HCT116 (cell line): ENCODE measurements around the gene BBS7. TPM values are rescaled to one million over a fixed set of nuclear protein-coding genes. Genes with fewer than 3 reads are reported as not detected.

Source experiments
- ATAC-seq: fragments of 200-7000 bp; cut with Tn5 transposase; 2 replicates; pipeline ENCODE4 v1.9.1; 2020; ENCODE audit warnings: mild to moderate bottlenecking, moderate library complexity
- BruUV-seq: library from RNA; stranded (reverse); fragments of 400-500 nt; replicated peaks from 2 replicates; lab custom pipeline; 2021; lab: Mats Ljungman, UMichigan
- CTCF ChIA-PET: fragments of 300-600 bp; sonication (Branson Sonifier 250); formaldehyde crosslinking; loops from one replicate; lab custom pipeline; 2021; ENCODE audit warnings: antibody characterized with exemption; lab: Charles Lee
- POLR2A ChIA-PET: fragments of 300-600, 350-600 bp; sonication (Branson Sonifier 250); formaldehyde crosslinking; loops from one replicate; lab custom pipeline; 2021; ENCODE audit warnings: antibody characterized with exemption; lab: Charles Lee
- RAD21 ChIA-PET, 2 experiments: fragments of 300-600 bp; sonication (Branson Sonifier 250); formaldehyde crosslinking; loops; one replicate each; lab custom pipeline; 2023; ENCODE audit warnings: low total read pairs in 2 of 2; ENCODE audit not compliant: uncharacterized antibody in 2 of 2, unreplicated experiment in 2 of 2, low non-redundant PET in 1 of 2; lab: Charles Lee
- DNase-seq: peaks from one replicate; pipeline ENCODE4 v3.0.0-alpha.2; 2010; ENCODE audit warnings: low read depth, low spot score
- H2AFZ ChIP-seq: fragments of 200-600 bp; shearing (Covaris generic), sonication (generic); 2 replicates; pipeline ENCODE4 v1.6.1; 2017; ENCODE audit warnings: low read depth, mixed run types, mixed read lengths, antibody characterized with exemption, low read length; ENCODE audit not compliant: poor library complexity, severe bottlenecking
- H3K27ac ChIP-seq: 2 replicates; pipeline ENCODE4 v1.5.1; 2012; ENCODE audit warnings: low read depth, low read length
- H3K27me3 ChIP-seq: fragments of 200-600 bp; sonication (generic); 2 replicates; pipeline ENCODE4 v1.6.1; 2016; ENCODE audit warnings: mixed run types, low read length, mixed read lengths; ENCODE audit not compliant: insufficient read depth
- H3K36me3 ChIP-seq, 2 experiments: fragments of 200-500 bp in 1 of 2; fragments of 200-600 bp in 1 of 2; sonication (Bioruptor generic) in 1 of 2; sonication (generic) in 1 of 2; 2 replicates each; pipeline versions ENCODE4 v1.5.1 to v1.6.1; 2014 to 2016; ENCODE audit warnings: low read length in 2 of 2, inconsistent platforms in 1 of 2, mixed read lengths in 1 of 2, mixed run types in 1 of 2; ENCODE audit not compliant: insufficient read depth in 2 of 2, control insufficient read depth in 1 of 2
- H3K4me1 ChIP-seq, 2 experiments: fragments of 200-600 bp in 1 of 2; sonication (generic) in 1 of 2; 2 replicates each; pipeline versions ENCODE4 v1.5.1 to v1.6.1; 2012 to 2017; ENCODE audit warnings: low read length in 2 of 2, inconsistent platforms in 1 of 2, mild to moderate bottlenecking in 1 of 2, mixed read lengths in 1 of 2, mixed run types in 1 of 2, moderate library complexity in 1 of 2; ENCODE audit not compliant: insufficient read depth in 2 of 2, control insufficient read depth in 1 of 2
- H3K4me2 ChIP-seq: fragments of 200-600 bp; sonication (generic); 2 replicates; pipeline ENCODE4 v1.6.1; 2017; ENCODE audit warnings: mixed run types, low read length, mixed read lengths
- H3K4me3 ChIP-seq, 2 experiments: fragments of 200-600 bp in 1 of 2; sonication (generic) in 1 of 2; replicated peaks in 1 of 2; 2 replicates each; pipeline ENCODE4 v1.5.1; 2011 to 2016; ENCODE audit warnings: low read length in 2 of 2, control low read depth in 1 of 2, low read depth in 1 of 2, mild to moderate bottlenecking in 1 of 2, mixed read lengths in 1 of 2, mixed run types in 1 of 2
- H3K79me2 ChIP-seq: fragments of 200-600 bp; sonication (generic); 2 replicates; pipeline ENCODE4 v1.6.1; 2017; ENCODE audit warnings: mild to moderate bottlenecking, mixed run types, low read length, moderate library complexity, mixed read lengths; ENCODE audit not compliant: insufficient read depth
- H3K9ac ChIP-seq: fragments of 200-600 bp; sonication (generic); 2 replicates; pipeline ENCODE4 v1.6.1; 2016; ENCODE audit warnings: low read length, mixed read lengths
- H3K9me2 ChIP-seq: fragments of 200-600 bp; sonication (generic), shearing (Covaris generic); 2 replicates; pipeline ENCODE4 v1.6.1; 2017; ENCODE audit warnings: mixed run types, mild to moderate bottlenecking, moderate library complexity; ENCODE audit not compliant: insufficient read depth
- H3K9me3 ChIP-seq, 2 experiments: fragments of 200-500 bp in 1 of 2; fragments of 200-600 bp in 1 of 2; sonication (Bioruptor generic) in 1 of 2; sonication (generic) in 1 of 2; 2 replicates each; pipeline ENCODE4 v1.6.1; 2014 to 2017; ENCODE audit warnings: low read length in 2 of 2, mixed read lengths in 2 of 2, inconsistent platforms in 1 of 2, low read depth in 1 of 2, mild to moderate bottlenecking in 1 of 2, mixed run types in 1 of 2, moderate library complexity in 1 of 2; ENCODE audit not compliant: control insufficient read depth in 1 of 2, insufficient read depth in 1 of 2
- H4K20me1 ChIP-seq: fragments of 200-600 bp; sonication (generic), shearing (Covaris generic); 2 replicates; pipeline ENCODE4 v1.6.1; 2017; ENCODE audit warnings: mixed run types, mild to moderate bottlenecking, moderate library complexity; ENCODE audit not compliant: insufficient read depth
- ATF3 ChIP-seq: IDR thresholded peaks from 2 replicates; pipeline ENCODE4 v1.6.1; 2012
- CBX3 ChIP-seq: IDR thresholded peaks from 2 replicates; pipeline ENCODE4 v1.6.1; 2012; ENCODE audit warnings: low read depth
- EGR1 ChIP-seq: IDR thresholded peaks from 2 replicates; pipeline ENCODE4 v1.6.1; 2012; ENCODE audit warnings: low read depth
- FOSL1 ChIP-seq: IDR thresholded peaks from 2 replicates; pipeline ENCODE4 v1.6.1; 2012; ENCODE audit warnings: low read depth
- JUND ChIP-seq: IDR thresholded peaks from 2 replicates; pipeline ENCODE4 v1.6.1; 2012
- MAX ChIP-seq: IDR thresholded peaks from 2 replicates; pipeline ENCODE4 v1.6.1; 2012
- POLR2A ChIP-seq: IDR thresholded peaks from 2 replicates; pipeline ENCODE4 v1.7.0; 2011; ENCODE audit warnings: borderline replicate concordance; ENCODE audit not compliant: insufficient read depth, insufficient read length; ENCODE audit errors: extremely low read depth
- RAD21 ChIP-seq: IDR thresholded peaks from 2 replicates; pipeline ENCODE4 v1.6.1; 2012; ENCODE audit warnings: low read depth, mild to moderate bottlenecking
- SRF ChIP-seq: IDR thresholded peaks from 2 replicates; pipeline ENCODE4 v1.6.1; 2012; ENCODE audit warnings: low read depth
- TCF7L2 ChIP-seq: IDR thresholded peaks from 2 replicates; pipeline ENCODE4 v1.7.0; 2011; ENCODE audit warnings: borderline replicate concordance, inconsistent platforms; ENCODE audit not compliant: insufficient read depth, insufficient read length; ENCODE audit errors: extremely low read depth
- YY1 ChIP-seq: IDR thresholded peaks from 2 replicates; pipeline ENCODE4 v1.6.1; 2011; ENCODE audit warnings: low read length, low read depth, moderate library complexity, mild to moderate bottlenecking; ENCODE audit not compliant: insufficient replicate concordance; ENCODE audit errors: extremely low read depth
- ZBTB33 ChIP-seq: IDR thresholded peaks from 2 replicates; pipeline ENCODE4 v1.6.1; 2011; ENCODE audit warnings: mild to moderate bottlenecking, low read length, moderate library complexity; ENCODE audit not compliant: insufficient replicate concordance; ENCODE audit errors: extremely low read depth
- ZFX ChIP-seq: fragments of 450-650 bp; IDR thresholded peaks from 2 replicates; pipeline ENCODE4 v1.6.1; 2017
- ZNF274 ChIP-seq: fragments of 200-500 bp; sonication (Bioruptor generic); IDR thresholded peaks from 2 replicates; pipeline ENCODE4 v1.6.1; 2014; ENCODE audit warnings: mild to moderate bottlenecking, low read depth, low read length, inconsistent platforms
- intact Hi-C: fragments of 100-400 bp; cut with micrococcal nuclease; formaldehyde crosslinking; loops from 2 replicates; pipeline ENCODE4 v1.10.0; 2022
- total RNA-seq: library from RNA; stranded (reverse); gene quantifications from one replicate; pipeline ENCODE4 v1.2.1, GENCODE V29; 2021; ENCODE audit not compliant: unreplicated experiment

BBS7 gene
- total RNA-seq, 1 experiment from 2014 or later, result 22.9 TPM

DNA sequence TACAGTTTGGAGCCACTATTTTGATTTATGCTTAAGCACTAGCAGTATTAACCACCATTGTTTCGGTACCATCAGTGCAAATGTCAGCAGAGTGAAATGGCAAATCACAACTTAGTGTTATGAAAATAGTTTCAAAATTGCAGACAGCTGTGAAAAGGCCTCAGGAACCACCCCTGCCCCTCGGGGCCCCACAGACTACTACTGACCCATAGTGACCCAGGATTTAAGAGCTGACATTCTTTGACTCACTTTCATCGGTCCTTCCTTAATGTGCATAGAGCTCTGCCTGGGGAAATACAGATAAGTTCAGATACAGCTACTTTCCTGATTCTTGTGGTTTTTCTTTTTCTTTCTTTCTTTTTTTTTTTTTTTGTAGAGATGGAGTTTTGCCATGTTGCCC lies 3.3 kb upstream of the BBS7 start:
- Histone ChIP-seq H3K4me1 (peaks cover 3 to 12% of the 10 kb centered on the region in 2 experiments; a peak in 2 of 4 replicates), H3K4me2 (no peak overlapping the region), H3K79me2 (peaks cover 14% of the 10 kb centered on the region), H2AFZ (no peak overlapping the region), H3K27me3 (no peaks in the 10 kb centered on the region), H3K4me3 (no peak overlapping the region), H3K9me3 (no peaks in the 10 kb centered on the region), H3K9ac (no peak overlapping the region), H3K9me2 (no peaks in the 10 kb centered on the region), H4K20me1 (no peaks in the 10 kb centered on the region), H3K27ac (no peak overlapping the region), H3K36me3 (no peaks in the 10 kb centered on the region)
- ChIA-PET POLR2A (no interaction called here), RAD21 (no interaction called here), CTCF (no interaction called here)
- no peak for ATAC-seq
- no peak for TF ChIP-seq ATF3
- no peak for TF ChIP-seq ZBTB33
- no peak for TF ChIP-seq MAX
- no peak for TF ChIP-seq POLR2A
- TF ChIP-seq JUND, result no peak
- TF ChIP-seq SRF, result no peak
- TF ChIP-seq CBX3, result no peak
- TF ChIP-seq TCF7L2, result no peak
- TF ChIP-seq YY1, result no peak
- no peak for TF ChIP-seq RAD21
- no peak for TF ChIP-seq ZNF274
- TF ChIP-seq FOSL1, result no peak
- TF ChIP-seq EGR1, result no peak
- no peak for TF ChIP-seq ZFX
- intact Hi-C loops, result no loop called here
- no TSS peak for BruUV-seq
- no peak for DNase-seq
